Germinal center (tissue), 1 donor: ENCODE data around the gene BAHCC1.

ENCODE experiments used
- DNase-seq: peaks from one replicate; pipeline ENCODE4 v3.0.0; 2012; ENCODE audit warnings: mixed read lengths, low spot score

BAHCC1 gene

GRCh38 chr17:81514739-81515529 is 119.7 kb downstream of the BAHCC1 start:
- peak; percentile 68 for DNase-seq

- DNase-seq: no peak
Observed at GRCh38 chr17:81515530-81516041, 120.3 kb downstream of the BAHCC1 start.
